Mesenchymal stem cell (in vitro differentiated cells and primary cell): ENCODE measurements around the gene PTGIR.

Experiments used
- DNase-seq: peaks from one replicate; pipeline ENCODE4 v3.0.0-alpha.2; 2013
- H2AFZ ChIP-seq: one replicate; pipeline ENCODE4 v1.6.1; 2013; ENCODE audit warnings: low read depth, mild to moderate bottlenecking, control low read depth, inconsistent platforms, low read length, moderate library complexity
- H2AK5ac ChIP-seq: 2 replicates; pipeline ENCODE4 v1.6.1; 2013; ENCODE audit warnings: low read length, moderate library complexity, mild to moderate bottlenecking, inconsistent platforms; ENCODE audit not compliant: severe bottlenecking
- H2BK120ac ChIP-seq: one replicate; pipeline ENCODE4 v1.6.1; 2013; ENCODE audit warnings: low read depth, mild to moderate bottlenecking, inconsistent platforms, low read length, moderate library complexity
- H2BK12ac ChIP-seq, 2 experiments: one replicate each; pipeline ENCODE4 v1.6.1; 2013; ENCODE audit warnings: inconsistent platforms in 2 of 2, low read length in 2 of 2, mild to moderate bottlenecking in 2 of 2, moderate library complexity in 2 of 2, control low read depth in 1 of 2
- H2BK15ac ChIP-seq: one replicate; pipeline ENCODE4 v1.6.1; 2013; ENCODE audit warnings: mild to moderate bottlenecking, low read depth, inconsistent platforms; ENCODE audit not compliant: poor library complexity, severe bottlenecking
- H2BK5ac ChIP-seq: 2 replicates; pipeline ENCODE4 v1.6.1; 2013; ENCODE audit warnings: low read depth, mild to moderate bottlenecking, low read length, control low read depth, inconsistent platforms; ENCODE audit not compliant: poor library complexity, severe bottlenecking
- H3K14ac ChIP-seq, 2 experiments: one replicate each; pipeline ENCODE4 v1.6.1; 2013; ENCODE audit warnings: inconsistent platforms in 2 of 2, low read length in 2 of 2, control low read depth in 1 of 2, mild to moderate bottlenecking in 1 of 2, moderate library complexity in 1 of 2
- H3K18ac ChIP-seq, 2 experiments: one replicate each; pipeline ENCODE4 v1.6.1; 2013; ENCODE audit warnings: inconsistent platforms in 2 of 2, low read length in 2 of 2, control low read depth in 1 of 2, low read depth in 1 of 2, mild to moderate bottlenecking in 1 of 2
- H3K23ac ChIP-seq, 2 experiments: one replicate each; pipeline ENCODE4 v1.6.1; 2013; ENCODE audit warnings: inconsistent platforms in 2 of 2, low read length in 2 of 2, mild to moderate bottlenecking in 2 of 2, moderate library complexity in 2 of 2, control low read depth in 1 of 2
- H3K27ac ChIP-seq: 2 replicates; pipeline ENCODE4 v1.5.1; 2013; ENCODE audit warnings: mild to moderate bottlenecking, moderate library complexity, low read length, control low read depth, inconsistent platforms; ENCODE audit not compliant: poor library complexity, severe bottlenecking
- H3K27me3 ChIP-seq, 2 experiments: 2 replicates each; pipeline versions ENCODE4 v1.6.1 to v1.7.0; 2013; ENCODE audit warnings: low read length in 2 of 2, mild to moderate bottlenecking in 2 of 2, moderate library complexity in 2 of 2, control low read depth in 1 of 2, inconsistent platforms in 1 of 2; ENCODE audit not compliant: control insufficient read depth in 1 of 2, insufficient read depth in 1 of 2
- H3K36me3 ChIP-seq, 2 experiments: 2 replicates each; pipeline versions ENCODE4 v1.6.1 to v1.7.0; 2013; ENCODE audit warnings: low read length in 2 of 2, control low read depth in 1 of 2, inconsistent platforms in 1 of 2, low read depth in 1 of 2, mild to moderate bottlenecking in 1 of 2; ENCODE audit not compliant: insufficient read depth in 2 of 2, control insufficient read depth in 1 of 2
- H3K4ac ChIP-seq, 2 experiments: one replicate each; pipeline ENCODE4 v1.6.1; 2013; ENCODE audit warnings: inconsistent platforms in 2 of 2, low read length in 2 of 2, mild to moderate bottlenecking in 2 of 2, moderate library complexity in 2 of 2, control low read depth in 1 of 2, low read depth in 1 of 2
- H3K4me1 ChIP-seq: 2 replicates; pipeline ENCODE4 v1.6.1; 2013; ENCODE audit warnings: low read depth, low read length, control low read depth; ENCODE audit not compliant: control insufficient read depth, insufficient read depth
- H3K4me2 ChIP-seq: 2 replicates; pipeline ENCODE4 v1.6.1; 2013; ENCODE audit warnings: low read length, mild to moderate bottlenecking, inconsistent platforms; ENCODE audit not compliant: poor library complexity, severe bottlenecking
- H3K4me3 ChIP-seq, 2 experiments: 2 replicates each; pipeline versions ENCODE4 v1.5.1 to v1.7.0; 2013; ENCODE audit warnings: low read length in 2 of 2, mild to moderate bottlenecking in 2 of 2, control low read depth in 1 of 2, low read depth in 1 of 2; ENCODE audit not compliant: insufficient read depth in 1 of 2
- H3K79me1 ChIP-seq: replicated peaks from 2 replicates; pipeline ENCODE4 v1.6.1; 2013; ENCODE audit warnings: mild to moderate bottlenecking, control low read depth, low read length, inconsistent platforms; ENCODE audit not compliant: poor library complexity, severe bottlenecking
- H3K9ac ChIP-seq: 2 replicates; pipeline ENCODE4 v1.7.0; 2013; ENCODE audit warnings: mild to moderate bottlenecking, low read length, moderate library complexity
- H3K9me3 ChIP-seq: 2 replicates; pipeline ENCODE4 v1.7.0; 2013; ENCODE audit warnings: mild to moderate bottlenecking, low read length; ENCODE audit not compliant: control insufficient read depth
- H4K8ac ChIP-seq: one replicate; pipeline ENCODE4 v1.6.1; 2013; ENCODE audit warnings: inconsistent platforms, mild to moderate bottlenecking, low read length, moderate library complexity
- H4K91ac ChIP-seq: one replicate; pipeline ENCODE4 v1.6.1; 2013; ENCODE audit warnings: mild to moderate bottlenecking, low read length, inconsistent platforms
- WGBS: methylation state at CpG from one replicate; pipeline ENCODE4 v1.1.7; 2013; ENCODE audit warnings: mixed read lengths; 5-methylcytosine and 5-hydroxymethylcytosine counted together

Gene PTGIR

GRCh38 chr19:46598372-46598917 lies 26.4 kb downstream of the PTGIR start:
- Histone ChIP-seq H3K4me3 (no peak overlapping the region), H3K4me2 (no peak overlapping the region), H2AFZ (no peak overlapping the region), H3K9me3 (no peaks in the 10 kb centered on the region), H2BK5ac (no peak overlapping the region), H3K23ac (no peak overlapping the region), H3K14ac (no peak overlapping the region), H3K27me3 (no peaks in the 10 kb centered on the region), H4K8ac (no peak overlapping the region), H3K79me1 (peaks cover 5% of the 10 kb centered on the region), H2BK120ac (no peak overlapping the region), H3K9ac (no peak overlapping the region), H3K18ac (no peak overlapping the region), H3K36me3 (no peaks in the 10 kb centered on the region), H2BK12ac (no peak overlapping the region), H2AK5ac (no peak overlapping the region), H3K4ac (no peak overlapping the region), H3K4me1 (peaks cover 16% of the 10 kb centered on the region), H3K27ac (no peak overlapping the region), H4K91ac (no peak overlapping the region), H2BK15ac (no peak overlapping the region)
- over 99% methylated on average over 4 of the region's 4 CpGs for WGBS
- no peak for DNase-seq

DNA sequence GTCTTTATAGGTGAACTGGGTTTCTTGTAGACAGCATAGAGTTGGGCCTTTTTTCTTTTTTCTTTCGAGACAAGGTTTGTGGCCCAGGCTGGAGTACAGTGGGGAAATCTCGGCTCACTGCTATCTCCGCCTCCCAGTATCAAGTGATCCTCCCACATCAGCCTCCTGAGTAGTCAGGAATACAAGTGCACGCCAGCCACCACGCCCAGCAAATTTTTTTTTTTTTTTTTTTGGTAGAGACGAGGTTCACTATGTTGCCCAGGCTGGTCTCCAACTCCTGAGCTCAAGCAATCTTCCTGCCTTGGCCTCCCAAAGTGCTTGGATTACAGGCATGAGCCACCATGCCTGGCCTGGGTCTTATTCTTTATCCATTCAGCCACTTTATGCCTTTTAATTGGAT lies 28.9 kb downstream of the PTGIR start:
- Histone ChIP-seq H2BK120ac (no peak overlapping the region), H3K4me3 (no peak overlapping the region), H3K9me3 (no peaks in the 10 kb centered on the region), H2AFZ (no peak overlapping the region), H3K4ac (no peak overlapping the region), H3K14ac (no peak overlapping the region), H2AK5ac (no peak overlapping the region), H3K27ac (no peak overlapping the region), H3K79me1 (peaks cover 5% of the 10 kb centered on the region), H3K4me1 (peaks cover 5% of the 10 kb centered on the region), H4K8ac (no peak overlapping the region), H3K18ac (no peak overlapping the region), H3K23ac (no peak overlapping the region), H3K27me3 (no peaks in the 10 kb centered on the region), H2BK5ac (no peak overlapping the region), H4K91ac (no peak overlapping the region), H2BK15ac (no peak overlapping the region), H3K9ac (no peak overlapping the region), H3K4me2 (no peak overlapping the region), H3K36me3 (no peaks in the 10 kb centered on the region), H2BK12ac (no peak overlapping the region)
- no peak for DNase-seq
- 66% methylated on average over 6 of the region's 6 CpGs for WGBS

DNA sequence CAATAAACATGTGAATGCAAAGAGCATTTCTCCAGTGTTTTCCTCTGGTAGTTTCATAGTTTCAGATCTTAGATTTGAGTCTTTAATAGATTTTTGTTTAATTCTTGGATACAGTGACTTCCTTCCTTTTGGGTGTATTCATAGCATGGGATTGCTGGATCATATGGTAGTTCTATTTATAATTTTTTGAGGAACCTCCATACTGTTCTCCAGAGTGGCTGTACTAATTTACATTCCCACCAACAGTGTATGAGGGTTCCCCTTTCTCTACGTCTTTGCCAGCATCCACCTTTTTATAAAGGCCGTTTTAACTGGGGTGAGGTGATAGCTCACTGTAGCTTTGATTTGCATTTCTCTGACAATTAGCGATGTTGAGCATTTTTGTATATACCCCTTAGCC lies 33.0 kb downstream of the PTGIR start:
- 100% methylated on average over 1 of the region's 3 CpGs for WGBS
- H2BK15ac ChIP-seq: no peak overlapping the region
- H3K4ac ChIP-seq: no peak overlapping the region
- no peaks in the 10 kb centered on the region for H3K9me3 ChIP-seq
- H2AFZ ChIP-seq: no peak overlapping the region
- no peak overlapping the region for H3K9ac ChIP-seq
- H4K91ac ChIP-seq: no peak overlapping the region
- no peak overlapping the region for H3K18ac ChIP-seq
- H4K8ac ChIP-seq: no peak overlapping the region
- no peak overlapping the region for H3K4me3 ChIP-seq
- no peak overlapping the region for H3K14ac ChIP-seq
- no peaks in the 10 kb centered on the region for H3K79me1 ChIP-seq
- H2BK5ac ChIP-seq: no peak overlapping the region
- H2BK12ac ChIP-seq: no peak overlapping the region
- H2BK120ac ChIP-seq: no peak overlapping the region
- H3K27ac ChIP-seq: no peak overlapping the region
- H3K4me1 ChIP-seq: no peaks in the 10 kb centered on the region
- no peak overlapping the region for H3K23ac ChIP-seq
- no peaks in the 10 kb centered on the region for H3K27me3 ChIP-seq
- DNase-seq: no peak
- no peak overlapping the region for H3K4me2 ChIP-seq
- H3K36me3 ChIP-seq: no peaks in the 10 kb centered on the region
- no peak overlapping the region for H2AK5ac ChIP-seq

DNA sequence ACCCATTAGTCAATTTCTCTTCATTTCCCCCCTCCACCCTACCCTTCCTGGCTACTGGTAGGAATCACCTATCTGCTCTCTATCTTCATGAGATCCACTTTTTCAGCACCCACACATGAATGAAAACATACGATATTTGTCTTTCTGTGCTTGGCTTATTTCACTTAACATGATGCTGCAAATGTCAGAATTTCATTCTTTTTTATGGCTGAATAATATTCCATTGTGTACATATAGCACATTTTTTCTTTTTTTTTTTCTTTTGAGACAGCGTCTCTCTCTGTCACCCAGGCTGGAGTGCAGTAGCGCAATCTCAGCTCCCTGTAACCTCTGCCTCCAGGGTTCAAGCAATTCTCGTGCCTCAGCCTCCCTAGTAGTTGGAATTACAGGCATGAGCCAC lies 33.6 kb downstream of the PTGIR start:
- Histone ChIP-seq H2BK120ac (no peak overlapping the region), H2AFZ (no peak overlapping the region), H2BK15ac (no peak overlapping the region), H2BK5ac (no peak overlapping the region), H3K9me3 (no peaks in the 10 kb centered on the region), H3K23ac (no peak overlapping the region), H3K4me1 (no peaks in the 10 kb centered on the region), H3K18ac (no peak overlapping the region), H3K79me1 (no peaks in the 10 kb centered on the region), H3K4me2 (no peak overlapping the region), H3K9ac (no peak overlapping the region), H3K4me3 (no peak overlapping the region), H2BK12ac (no peak overlapping the region), H3K4ac (no peak overlapping the region), H3K27ac (no peak overlapping the region), H3K27me3 (no peaks in the 10 kb centered on the region), H4K8ac (no peak overlapping the region), H4K91ac (no peak overlapping the region), H3K36me3 (no peaks in the 10 kb centered on the region), H2AK5ac (no peak overlapping the region), H3K14ac (no peak overlapping the region)
- DNase-seq: no peak
- 90% methylated on average over 3 of the region's 4 CpGs for WGBS
